HPDE6-E6E7 (cell line): ENCODE data around the gene NDUFB6.
A peak's percentile ranks its signal among the peaks of the same experiment; 100 is the strongest.
"Not testable (repeated sequence)": the region's sequence is repeated elsewhere in the genome, so short reads cannot be mapped to it uniquely, and the experiment has no call there.

ENCODE experiments used
- DNase-seq: peaks from one replicate; pipeline ENCODE4 v3.0.0; 2011; ENCODE audit warnings: missing footprints; ENCODE audit errors: extremely low spot score

The NDUFB6 gene

DNA sequence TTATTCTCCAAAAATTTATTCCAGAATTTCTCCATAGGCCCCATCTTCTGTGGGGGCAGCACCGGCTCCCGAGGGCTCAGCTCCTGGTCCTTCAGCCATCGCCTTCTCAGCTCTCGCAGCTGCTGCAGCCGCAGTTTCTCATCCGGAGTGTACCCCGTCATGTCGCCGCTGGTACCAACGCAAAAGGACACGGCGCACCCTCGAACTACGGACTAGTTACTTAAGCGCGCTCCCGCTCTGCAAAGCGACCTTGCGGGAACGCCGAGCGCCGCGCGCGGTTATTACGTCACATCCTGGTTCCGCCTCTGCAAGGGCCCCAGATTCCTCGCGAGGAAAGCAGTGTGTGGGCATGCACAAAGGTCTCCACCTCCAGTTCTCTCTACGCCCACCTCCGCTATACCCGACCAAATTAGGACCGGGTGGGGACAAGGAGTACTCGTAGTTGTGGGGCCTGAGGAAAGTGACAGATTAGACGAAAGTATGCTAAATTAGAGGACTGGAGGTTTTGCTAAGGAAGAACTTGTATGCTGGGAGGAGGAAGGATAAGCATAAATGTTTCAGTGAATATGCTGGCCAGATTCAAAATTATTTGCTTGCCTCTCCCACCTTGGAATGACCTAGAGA, at the start of gene NDUFB6:
TSS of gene NDUFB6 (minus strand) at position 260 of the 624 bp plus-strand sequence. CDS start at position 161, 99 bp downstream.
- DNase-seq, result peak; percentile 83

DNA sequence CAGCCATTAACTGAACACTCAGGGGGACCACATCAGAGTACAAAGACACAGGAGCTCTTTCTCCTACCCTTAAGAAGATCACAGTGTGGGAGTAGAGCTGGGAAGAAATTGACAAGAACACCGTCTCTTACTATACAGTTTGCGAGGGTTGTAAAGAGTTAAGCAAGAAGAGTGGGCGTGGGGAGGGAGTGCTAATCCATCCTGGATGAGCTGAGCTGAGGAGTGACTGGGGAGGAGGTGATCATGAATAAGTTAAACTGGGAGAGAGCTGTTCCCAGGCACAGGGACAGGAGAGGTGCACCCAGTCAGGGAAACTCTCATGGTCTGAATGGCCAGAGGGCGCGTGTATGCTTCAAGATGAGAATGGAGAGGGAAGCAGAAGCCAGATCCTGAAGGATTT, 45.3 kb upstream of the NDUFB6 start:
- no peak for DNase-seq

- no peak for DNase-seq
Observed at GRCh38 chr9:32606811-32607210, 33.9 kb upstream of the NDUFB6 start.

DNA sequence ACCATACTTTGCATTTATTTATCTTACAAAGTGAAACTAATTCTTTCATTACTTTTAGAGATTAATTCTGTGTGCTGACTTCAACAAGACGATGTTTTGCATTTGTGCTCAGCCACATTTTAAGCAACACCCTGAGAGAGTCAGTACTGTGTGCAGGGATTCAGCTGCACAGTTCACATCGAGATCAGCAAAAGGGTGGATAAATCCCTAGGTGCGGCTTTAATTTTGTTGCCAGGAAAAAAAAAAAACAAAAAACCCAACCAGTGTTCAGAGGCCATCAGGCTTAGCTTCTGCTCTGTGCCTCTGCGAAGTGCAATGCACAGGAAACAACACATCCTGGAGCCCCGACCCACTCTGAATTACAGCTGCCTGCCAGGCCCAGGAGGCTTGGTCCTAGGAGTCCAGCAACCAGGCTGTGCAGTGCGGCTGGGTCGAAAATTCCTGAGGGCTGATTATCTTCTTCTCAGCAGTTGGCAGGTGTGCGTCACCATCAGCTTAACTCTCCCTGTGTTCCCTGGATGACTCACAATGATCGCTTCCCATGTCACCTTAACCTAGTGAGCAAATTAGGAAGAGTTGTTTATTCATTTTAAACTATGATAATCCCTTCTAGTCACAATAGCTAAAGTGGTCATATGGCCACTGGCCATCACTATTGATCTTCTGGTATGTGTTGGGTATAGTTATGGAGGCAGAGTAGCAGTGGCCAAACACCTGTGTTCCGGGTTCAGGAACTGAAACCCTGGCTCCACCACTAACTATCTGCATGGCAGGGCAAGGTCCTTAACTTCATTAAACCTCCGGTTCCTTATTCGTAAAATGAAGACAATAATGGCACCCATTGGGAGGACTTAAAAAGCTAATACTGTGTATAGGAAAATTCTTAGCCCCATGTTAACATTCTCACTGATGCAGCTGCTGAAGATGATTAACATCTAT, 31.2 kb upstream of the NDUFB6 start:
- peak; percentile 92 for DNase-seq

DNA sequence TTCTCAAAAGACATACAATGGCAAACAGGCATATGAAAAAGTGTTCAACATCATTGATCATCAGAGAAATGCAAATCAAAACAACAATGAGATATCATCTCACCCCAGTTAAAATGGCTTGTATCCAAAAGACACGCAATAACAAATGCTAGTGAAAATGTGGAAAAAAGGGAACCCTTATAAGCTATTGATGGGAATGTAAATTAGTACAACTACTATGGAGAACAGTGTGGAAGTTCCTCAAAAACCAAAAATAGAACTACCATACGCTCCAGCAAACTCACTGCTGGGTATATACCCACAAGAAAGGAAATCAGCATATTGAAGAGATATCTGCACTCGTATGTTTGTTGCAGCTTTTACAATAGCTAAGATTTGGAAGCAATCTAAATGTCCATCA, 26.1 kb upstream of the NDUFB6 start:
- not testable (repeated sequence) for DNase-seq

- no peak for DNase-seq
Observed at GRCh38 chr9:32596936-32597335, 24.0 kb upstream of the NDUFB6 start.

DNA sequence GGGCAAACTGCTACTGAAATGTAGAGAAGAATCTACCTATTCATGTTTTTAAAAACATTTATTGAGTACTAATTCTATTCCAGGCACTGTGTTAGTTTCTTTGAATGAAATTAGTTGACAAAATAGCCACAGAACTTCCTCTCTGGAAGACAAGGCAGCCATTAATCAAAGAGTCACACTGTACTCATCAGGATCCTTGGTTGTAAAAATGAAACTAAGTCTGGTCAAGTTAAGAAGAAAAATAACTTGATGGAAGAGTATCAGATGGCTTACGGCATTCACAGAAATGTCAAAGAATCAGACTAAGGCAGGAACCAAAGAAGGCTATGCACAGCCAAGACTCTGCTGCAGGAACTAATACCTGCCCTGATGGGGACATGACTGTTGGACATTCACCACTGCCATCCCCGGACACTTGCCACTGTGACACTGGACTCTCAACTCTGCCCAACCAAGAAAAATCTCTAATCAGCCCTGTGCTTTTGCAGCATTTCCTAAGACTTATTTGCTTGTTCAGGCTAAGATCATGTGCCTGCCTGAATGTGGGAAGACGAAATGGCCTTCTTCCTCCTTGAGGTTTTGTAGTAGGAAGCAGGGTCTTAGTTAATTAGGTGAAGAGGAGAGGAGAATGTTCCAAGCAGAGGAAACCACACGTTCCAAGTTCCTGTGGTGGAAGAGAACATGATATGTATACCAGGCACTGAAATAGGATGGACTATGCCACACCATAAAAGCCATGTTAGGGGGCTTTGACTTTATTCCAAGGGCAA, 23.3 kb upstream of the NDUFB6 start:
- no peak for DNase-seq

DNA sequence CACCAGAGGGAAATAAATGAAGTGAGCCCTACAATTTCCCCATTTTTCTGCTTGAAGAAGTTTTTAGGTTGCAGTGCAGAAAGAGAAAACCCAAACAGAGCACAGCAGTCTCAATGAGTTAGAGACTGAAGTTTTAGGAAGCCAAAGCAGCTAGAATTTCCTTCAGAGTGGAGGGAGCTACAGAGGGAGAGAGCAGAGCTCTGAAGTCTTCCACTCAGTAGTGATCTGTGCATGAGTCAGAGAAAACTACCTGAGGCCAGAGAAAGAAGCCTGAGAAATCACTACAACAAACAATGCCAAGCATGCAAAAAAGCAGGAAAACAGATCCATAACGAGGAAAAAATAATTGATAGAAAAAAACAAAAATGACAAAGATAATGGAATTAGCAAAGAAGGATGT, 17.9 kb upstream of the NDUFB6 start:
- DNase-seq, result peak; percentile 61

- no peak for DNase-seq
Observed at GRCh38 chr9:32590476-32590875, 17.5 kb upstream of the NDUFB6 start.

- DNase-seq, result peak; percentile 38
Observed at GRCh38 chr9:32589083-32589723, 16.2 kb upstream of the NDUFB6 start.

DNA sequence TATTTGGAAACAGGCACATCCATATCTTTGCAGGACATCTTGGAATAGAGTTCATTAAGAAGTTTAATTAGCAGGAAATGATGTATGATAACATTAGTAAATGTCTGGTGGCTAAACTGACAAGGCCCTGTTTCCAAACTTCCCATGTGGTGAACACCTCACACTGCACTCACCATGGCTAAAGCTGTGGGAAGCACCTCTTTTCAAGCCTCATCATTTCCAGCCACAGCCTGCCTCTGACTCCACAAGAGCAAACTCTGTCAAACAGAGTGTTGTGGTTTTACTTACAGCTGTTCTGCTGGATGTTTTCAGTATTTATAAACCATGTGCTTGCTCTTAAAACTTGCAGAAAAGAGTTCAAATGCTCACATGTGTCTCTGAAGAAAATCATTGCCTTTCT, 14.9 kb upstream of the NDUFB6 start:
- DNase-seq, result no peak

DNA sequence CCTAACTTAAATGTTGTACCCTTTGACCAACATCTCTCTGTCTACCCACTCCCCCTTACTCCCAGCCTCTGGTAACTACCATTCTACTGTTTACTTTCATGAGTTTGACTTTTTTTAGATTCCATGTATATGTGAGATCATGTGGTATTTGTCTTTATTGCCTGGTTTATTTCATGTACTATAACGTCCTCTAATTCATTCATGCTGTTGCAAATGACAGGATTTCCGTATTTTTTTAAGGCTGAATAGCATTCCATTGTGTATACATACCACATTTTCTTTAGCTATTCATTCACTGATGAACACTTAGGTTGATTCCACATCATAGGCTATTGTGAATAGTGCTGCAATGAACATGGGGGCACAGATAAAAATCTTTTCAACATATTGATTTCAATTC, 11.8 kb upstream of the NDUFB6 start:
- no peak for DNase-seq

DNA sequence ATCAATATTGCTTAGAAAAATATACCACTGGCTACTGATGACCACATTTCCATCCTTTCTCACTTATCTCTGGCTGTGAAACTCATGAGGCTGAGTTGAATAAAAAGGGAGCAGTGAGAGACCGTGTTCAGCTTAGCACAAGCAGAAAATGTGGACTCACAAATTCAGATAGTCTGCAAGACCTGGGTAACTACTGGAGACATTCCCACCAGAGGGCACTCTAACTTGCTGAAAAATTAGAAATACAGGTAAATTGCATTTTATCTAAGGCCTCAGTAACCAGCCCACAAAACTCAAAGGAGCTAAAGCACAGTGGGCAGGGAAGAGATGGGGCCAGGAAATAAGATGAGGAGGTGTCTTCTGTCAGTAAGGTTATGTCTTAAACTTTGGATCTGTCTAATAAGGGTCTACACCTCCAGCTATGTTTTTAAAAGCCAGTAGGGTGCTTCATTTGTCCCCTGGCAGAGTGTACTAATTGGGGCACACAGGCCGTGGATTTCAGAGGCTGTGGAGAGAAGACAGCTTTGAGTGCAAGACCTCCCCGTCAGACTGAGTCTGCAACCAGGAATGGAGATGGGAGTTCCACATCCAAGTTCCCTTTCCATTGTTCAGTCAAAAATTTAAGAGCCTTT, 8.7 kb upstream of the NDUFB6 start:
- peak; percentile 33 for DNase-seq

GRCh38 chr9:32580631-32581300, 7.8 kb upstream of the NDUFB6 start:
- no peak for DNase-seq

GRCh38 chr9:32579706-32580331, 6.9 kb upstream of the NDUFB6 start:
- DNase-seq, result no peak

DNA sequence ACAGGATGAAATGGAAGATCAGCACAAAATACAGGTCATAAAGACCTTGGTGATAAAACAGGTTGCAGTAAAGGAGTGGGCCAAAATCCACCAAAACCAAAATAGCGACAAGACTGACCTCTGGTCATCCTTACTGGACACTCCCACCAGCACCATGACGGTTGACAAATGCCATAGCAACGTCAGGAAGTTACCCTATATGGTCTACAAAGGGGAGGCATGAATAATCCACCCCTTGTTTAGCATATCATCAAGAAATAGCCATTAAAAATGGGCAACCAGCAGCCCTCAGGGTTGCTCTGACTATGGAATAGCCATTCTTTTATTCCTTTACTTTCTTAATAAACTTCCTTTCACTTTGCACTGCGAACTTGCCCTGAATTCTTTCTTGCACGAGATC, 6.0 kb upstream of the NDUFB6 start:
- DNase-seq, result no peak

DNA sequence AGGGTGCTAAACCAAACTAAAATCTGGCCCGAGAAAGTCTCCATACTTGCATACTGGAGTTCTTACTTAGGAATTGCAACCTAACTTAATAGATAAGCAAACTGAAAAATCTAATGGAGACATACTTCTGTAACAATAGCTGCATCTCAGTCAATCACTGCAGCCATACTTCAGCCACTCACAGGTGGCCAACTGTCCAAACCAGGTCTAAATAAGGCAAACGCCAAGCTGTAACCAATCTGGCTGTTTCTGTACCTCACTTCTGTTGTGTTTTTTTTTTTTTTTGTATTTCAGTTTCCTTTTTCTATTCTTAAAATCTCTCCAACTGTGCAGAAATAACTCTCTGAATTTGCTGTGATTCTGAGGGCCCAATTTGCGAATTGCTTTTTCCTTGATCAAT, 4.4 kb upstream of the NDUFB6 start:
- DNase-seq, result no peak

GRCh38 chr9:32574858-32575257, 1.9 kb upstream of the NDUFB6 start:
- DNase-seq, result no peak

- no peak for DNase-seq
Observed at GRCh38 chr9:32573821-32574220, 862 bp upstream of the NDUFB6 start.
